GM23338 (cell line): ENCODE results near the gene DNAJC17. TPM values are rescaled to one million over a fixed set of nuclear protein-coding genes. Genes with fewer than 3 reads are reported as not detected.

Experiments
- ATAC-seq: fragments of 200-7000 bp; cut with Tn5 transposase; 3 replicates; pipeline ENCODE4 v1.9.1; 2020
- DNase-seq: peaks from one replicate; pipeline ENCODE4 v3.0.0-alpha.2; 2015; ENCODE audit warnings: low spot score
- H2AFZ ChIP-seq: fragments of 200-600 bp; sonication (generic); 2 replicates; pipeline ENCODE4 v1.8.0; 2016; ENCODE audit warnings: antibody characterized with exemption, mild to moderate bottlenecking, moderate library complexity
- H3F3A ChIP-seq: fragments of 200-600 bp; sonication (generic); replicated peaks from 2 replicates; pipeline ENCODE4 v1.8.0; 2017; ENCODE audit warnings: antibody characterized with exemption, mixed run types, low read depth
- H3K27ac ChIP-seq: fragments of 200-600 bp; sonication (generic); 2 replicates; pipeline ENCODE4 v1.6.1; 2016; ENCODE audit warnings: low read depth
- H3K27me3 ChIP-seq: fragments of 200-600 bp; sonication (generic); 2 replicates; pipeline ENCODE4 v1.8.0; 2016; ENCODE audit warnings: mild to moderate bottlenecking, mixed run types, moderate library complexity; ENCODE audit not compliant: insufficient read depth
- H3K36me3 ChIP-seq: fragments of 200-600 bp; sonication (generic); 2 replicates; pipeline ENCODE4 v1.8.0; 2016; ENCODE audit warnings: mild to moderate bottlenecking; ENCODE audit not compliant: insufficient read depth
- H3K4me1 ChIP-seq: fragments of 200-600 bp; sonication (generic); 2 replicates; pipeline ENCODE4 v1.8.0; 2016; ENCODE audit warnings: mild to moderate bottlenecking, moderate library complexity; ENCODE audit not compliant: insufficient read depth
- H3K4me2 ChIP-seq: fragments of 200-600 bp; sonication (generic); 2 replicates; pipeline ENCODE4 v1.7.1; 2017; ENCODE audit warnings: mixed run types
- H3K4me3 ChIP-seq: fragments of 200-600 bp; sonication (generic); 2 replicates; pipeline ENCODE4 v1.6.1; 2016; ENCODE audit warnings: mixed run types
- H3K79me2 ChIP-seq: fragments of 200-600 bp; sonication (generic); replicated peaks from 2 replicates; pipeline ENCODE4 v1.8.0; 2017; ENCODE audit warnings: mild to moderate bottlenecking; ENCODE audit not compliant: insufficient read depth
- H3K9me2 ChIP-seq: fragments of 200-600 bp; sonication (generic); 2 replicates; pipeline ENCODE4 v1.8.0; 2017; ENCODE audit not compliant: insufficient read depth
- H4K20me1 ChIP-seq: fragments of 200-600 bp; sonication (generic); replicated peaks from 2 replicates; pipeline ENCODE4 v1.8.0; 2017; ENCODE audit warnings: mild to moderate bottlenecking; ENCODE audit not compliant: insufficient read depth
- H3K27ac Mint-ChIP-seq: 2 replicates; pipeline ENCODE4 v1.8.0; 2020; ENCODE audit warnings: inconsistent platforms, mild to moderate bottlenecking, moderate library complexity, mixed read lengths
- H3K27me3 Mint-ChIP-seq: 3 replicates; pipeline ENCODE4 v1.8.0; 2022; ENCODE audit warnings: low read depth, mild to moderate bottlenecking, moderate library complexity, mixed read lengths, inconsistent platforms; ENCODE audit not compliant: insufficient read depth, poor library complexity
- H3K36me3 Mint-ChIP-seq: 3 replicates; pipeline ENCODE4 v1.8.0; 2021; ENCODE audit warnings: low read depth, mild to moderate bottlenecking, inconsistent platforms, moderate library complexity, mixed read lengths
- H3K4me1 Mint-ChIP-seq: 3 replicates; pipeline ENCODE4 v1.8.0; 2020; ENCODE audit warnings: mild to moderate bottlenecking, inconsistent platforms, mixed read lengths
- H3K4me3 Mint-ChIP-seq: 3 replicates; pipeline ENCODE4 v1.8.0; 2021; ENCODE audit warnings: moderate library complexity, mild to moderate bottlenecking, inconsistent platforms, mixed read lengths
- H3K9me3 Mint-ChIP-seq: 3 replicates; pipeline ENCODE4 v1.8.0; 2020; ENCODE audit warnings: moderate library complexity, mild to moderate bottlenecking, inconsistent platforms, mixed read lengths
- CREB1 ChIP-seq: fragments of 250-450 bp; sonication (Bioruptor Pico); IDR thresholded peaks from 2 replicates; pipeline ENCODE4 v1.5.0; 2020; ENCODE audit warnings: low read depth, mild to moderate bottlenecking, moderate library complexity
- CTCF ChIP-seq, 2 experiments: fragments of 200-600 bp in 1 of 2; sonication (generic) in 1 of 2; conservative IDR thresholded peaks; 2 replicates each; pipeline versions ENCODE4 v1.5.1 to v1.6.1; 2016 to 2017; ENCODE audit warnings: antibody characterized with exemption in 2 of 2, low read depth in 2 of 2, mild to moderate bottlenecking in 2 of 2, moderate library complexity in 1 of 2
- ETS1 ChIP-seq: IDR thresholded peaks from 2 replicates; pipeline ENCODE4 v1.6.1; 2016; ENCODE audit warnings: antibody characterized with exemption
- POLR2AphosphoS5 ChIP-seq: IDR thresholded peaks from 2 replicates; pipeline ENCODE4 v1.6.1; 2016; ENCODE audit warnings: antibody characterized with exemption, low read depth
- ZNF331 ChIP-seq: fragments of 250-450 bp; sonication (Bioruptor Pico); IDR thresholded peaks from 2 replicates; pipeline ENCODE4 v1.5.0; 2020; ENCODE audit warnings: low read depth, mild to moderate bottlenecking, moderate library complexity
- ZNF462 ChIP-seq: fragments of 250-450 bp; sonication (Bioruptor Pico); IDR thresholded peaks from 2 replicates; pipeline ENCODE4 v1.5.0; 2020; ENCODE audit warnings: mild to moderate bottlenecking, moderate library complexity
- polyA plus RNA-seq: library from polyadenylated mRNA; unstranded; fragments of >200 nt; fragmentation: Nextera tagmentation; extraction: Ambion mirVana; gene quantifications from 2 replicates; pipeline ENCODE4 v1.2.1, GENCODE V29; 2016
- total RNA-seq: library from RNA; depleted of rRNA; stranded (reverse); fragments of >200 nt; shearing (Covaris generic); gene quantifications from 2 replicates; pipeline ENCODE4 v1.2.3, GENCODE V29; 2014

Gene DNAJC17
- total and polyA plus RNA-seq, 2 experiments from 2014 or later, result 23.0 to 77.6 TPM

- Histone ChIP-seq H4K20me1 (no peaks in the 10 kb centered on the region), H3K4me3 (peak within 1 kb of the TSS; percentile 83), H3K36me3 (no peaks in the 10 kb centered on the region), H3K9me2 (no peaks in the 10 kb centered on the region), H3K4me2 (peak within 1 kb of the TSS; percentile 98), H3F3A (peaks cover 15% of the 10 kb centered on the region), H3K27me3 (0 out of 2 replicates have a peak, but pooled peaks cover 4% of the 10 kb centered on the region), H3K4me1 (peaks cover 23% of the 10 kb centered on the region), H3K27ac (peak within 1 kb of the TSS; percentile 90), H3K79me2 (no peaks in the 10 kb centered on the region), H2AFZ (peak within 1 kb of the TSS; percentile 95)
- peak; percentile 87 for DNase-seq
- no peaks in the 10 kb centered on the region for H3K9me3 Mint-ChIP-seq
- H3K36me3 Mint-ChIP-seq, result no peaks in the 10 kb centered on the region
- no peak for TF ChIP-seq ETS1
- TF ChIP-seq POLR2AphosphoS5, result peak; percentile 67
- peak; percentile 75 for TF ChIP-seq CREB1 (CRISPR knock-in tag)
- TF ChIP-seq CTCF (conservative IDR thresholded peaks at IDR 0.05; ENCODE audit: low read depth in 2 of 2), result peak in 1 of 2 experiments; percentile 32; a peak in 1 of 4 replicates
- no peak for TF ChIP-seq ZNF331
- peaks cover 32% of the 10 kb centered on the region for H3K4me1 Mint-ChIP-seq
- H3K27ac Mint-ChIP-seq, result peak within 1 kb of the TSS; percentile 85; the same call in 1 of the 2 replicates
- peak; percentile 56 for ATAC-seq
- peaks cover 16% of the 10 kb centered on the region for H3K27me3 Mint-ChIP-seq
- peak within 1 kb of the TSS; percentile 71 for H3K4me3 Mint-ChIP-seq
Observed at GRCh38 chr15:40763801-40764628, 43.3 kb downstream of the DNAJC17 start, which contains the start of gene GCHFR. TSS of gene GCHFR (plus strand) at chr15:40764068. CDS start at chr15:40764181, 113 bp downstream.

- DNase-seq, result peak; percentile 73
- Histone ChIP-seq H2AFZ (peak overlapping the region; percentile 95), H3K9me2 (no peaks in the 10 kb centered on the region), H3K27ac (peak overlapping the region; percentile 59; the same call in 1 of the 2 replicates), H3K4me2 (peak overlapping the region; percentile 98), H3F3A (peaks cover 15% of the 10 kb centered on the region), H3K4me3 (peak overlapping the region; percentile 83), H4K20me1 (no peaks in the 10 kb centered on the region), H3K79me2 (no peaks in the 10 kb centered on the region), H3K36me3 (no peaks in the 10 kb centered on the region), H3K4me1 (peaks cover 23% of the 10 kb centered on the region), H3K27me3 (0 out of 2 replicates have a peak, but pooled peaks cover 4% of the 10 kb centered on the region)
- no peaks in the 10 kb centered on the region for H3K9me3 Mint-ChIP-seq
- H3K27me3 Mint-ChIP-seq, result peaks cover 16% of the 10 kb centered on the region
- peaks cover 30% of the 10 kb centered on the region for H3K4me1 Mint-ChIP-seq
- no peaks in the 10 kb centered on the region for H3K36me3 Mint-ChIP-seq
- peak; percentile 9 for ATAC-seq
- no peak overlapping the region for H3K27ac Mint-ChIP-seq
- peak overlapping the region; percentile 71 for H3K4me3 Mint-ChIP-seq
- TF ChIP-seq ZNF462 (CRISPR knock-in tag), result no peak
Observed at GRCh38 chr15:40762919-40763800, 44.1 kb downstream of the DNAJC17 start.
